ENCODE data around the gene SCEL.

The SCEL gene

DNA sequence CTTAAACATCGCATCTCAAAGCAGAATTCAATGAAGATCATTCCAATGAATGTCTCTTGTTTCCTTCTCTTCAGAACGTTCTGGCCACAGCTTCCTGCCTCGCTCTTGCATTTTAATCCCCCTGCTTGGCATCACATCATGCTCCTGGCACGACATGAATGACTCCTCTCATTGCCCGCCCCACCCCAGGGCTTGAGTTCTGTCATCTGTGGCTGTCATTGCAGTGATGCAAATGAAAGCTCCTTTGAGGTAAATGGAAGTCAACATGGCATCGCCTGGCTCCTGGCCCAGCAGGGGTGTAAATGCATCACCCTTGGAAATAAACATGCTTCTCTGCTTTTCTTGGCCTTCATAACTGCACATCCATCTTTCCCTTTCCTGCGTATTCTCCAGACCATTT, 48.6 kb downstream of the SCEL start:
- H3K36me3 ChIP-seq (ENCODE audit: insufficient read depth, low read length): no peaks in the 10 kb centered on the region
- H3K4me3 ChIP-seq: no peak overlapping the region
- no peak for DNase-seq (ENCODE audit: low read depth, low spot score)
- no peaks in the 10 kb centered on the region for H3K9me3 ChIP-seq (ENCODE audit: low read depth, low read length)
- H3K9ac ChIP-seq (ENCODE audit: insufficient read length): no peak overlapping the region
- TF ChIP-seq EZH2 (IDR thresholded peaks at IDR 0.05) (no peak), FOXP2 (optimal IDR thresholded peaks at IDR 0.05; ENCODE audit: control extremely low read depth, extremely low read length, insufficient read depth) (no peak), POLR2AphosphoS5 (IDR thresholded peaks at IDR 0.05; ENCODE audit: borderline replicate concordance, low read depth, low read length) (no peak)
- no peak overlapping the region for H3K27ac ChIP-seq

DNA sequence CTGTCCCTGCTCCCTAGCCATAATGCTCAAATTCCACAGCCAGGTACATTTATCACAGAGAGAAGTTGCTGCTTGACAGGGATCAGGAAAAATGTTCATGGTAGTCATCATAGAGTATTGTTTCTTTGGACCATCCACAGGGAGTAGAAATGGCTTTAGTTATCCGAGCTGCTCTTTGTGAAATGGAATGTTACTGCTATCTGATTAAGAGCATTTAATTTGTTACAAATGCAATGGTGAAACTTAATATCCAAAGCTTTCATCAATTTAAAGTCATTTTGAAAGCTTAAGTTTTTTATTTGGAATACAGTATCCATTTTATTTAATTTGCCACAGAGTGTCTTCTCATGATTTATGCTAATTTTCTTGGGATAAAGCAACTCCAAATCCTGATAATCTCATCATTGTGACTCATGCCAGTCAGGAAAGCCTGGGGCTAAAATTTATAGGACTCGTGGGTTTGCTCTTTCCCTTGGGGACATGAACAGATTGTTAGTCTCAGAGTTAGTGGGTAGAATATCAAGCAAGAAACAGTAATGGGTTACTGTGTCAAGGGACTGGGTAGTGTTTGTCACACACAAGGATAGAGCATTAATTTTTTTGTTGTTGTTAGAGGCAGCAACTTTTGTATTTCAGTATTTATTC, 59.8 kb downstream of the SCEL start:
- no peak for TF ChIP-seq FOXP2 (optimal IDR thresholded peaks at IDR 0.05; ENCODE audit: control extremely low read depth, extremely low read length, insufficient read depth)
- TF ChIP-seq POLR2AphosphoS5 (IDR thresholded peaks at IDR 0.05; ENCODE audit: borderline replicate concordance, low read depth, low read length): no peak
- TF ChIP-seq EZH2 (IDR thresholded peaks at IDR 0.05): no peak
- Histone ChIP-seq H3K4me3 (no peak overlapping the region), H3K27ac (no peak overlapping the region), H3K9ac (ENCODE audit: insufficient read length) (no peak overlapping the region), H3K36me3 (ENCODE audit: insufficient read depth, low read length) (no peaks in the 10 kb centered on the region), H3K9me3 (ENCODE audit: low read depth, low read length) (no peaks in the 10 kb centered on the region)
- no peak for DNase-seq (ENCODE audit: low read depth, low spot score)

DNA sequence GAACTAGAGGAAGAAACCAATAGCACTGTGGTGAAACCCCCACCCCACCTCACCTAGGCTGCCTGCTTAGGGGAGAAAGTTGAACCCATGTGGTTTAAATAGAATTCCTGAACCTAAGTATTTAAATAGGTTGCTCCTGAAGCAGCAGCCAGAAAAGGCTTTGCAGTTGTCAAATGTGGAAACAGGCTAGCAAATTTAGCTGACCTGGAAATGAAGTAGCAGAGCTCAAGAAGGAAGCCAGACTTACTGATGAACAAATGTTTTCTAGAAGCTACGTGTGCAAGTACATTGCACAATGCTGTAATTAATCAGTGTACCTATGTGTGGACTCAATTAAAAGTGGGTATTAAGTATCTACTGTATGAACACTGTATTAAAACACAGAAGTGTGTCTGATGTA, 61.3 kb downstream of the SCEL start:
- H3K9ac ChIP-seq (ENCODE audit: insufficient read length): no peak overlapping the region
- no peaks in the 10 kb centered on the region for H3K9me3 ChIP-seq (ENCODE audit: low read depth, low read length)
- DNase-seq (ENCODE audit: low read depth, low spot score): no peak
- no peak overlapping the region for H3K27ac ChIP-seq
- no peak overlapping the region for H3K4me3 ChIP-seq
- TF ChIP-seq EZH2 (IDR thresholded peaks at IDR 0.05): no peak
- no peak for TF ChIP-seq FOXP2 (optimal IDR thresholded peaks at IDR 0.05; ENCODE audit: control extremely low read depth, extremely low read length, insufficient read depth)
- no peak for TF ChIP-seq POLR2AphosphoS5 (IDR thresholded peaks at IDR 0.05; ENCODE audit: borderline replicate concordance, low read depth, low read length)
- H3K36me3 ChIP-seq (ENCODE audit: insufficient read depth, low read length): no peaks in the 10 kb centered on the region

DNA sequence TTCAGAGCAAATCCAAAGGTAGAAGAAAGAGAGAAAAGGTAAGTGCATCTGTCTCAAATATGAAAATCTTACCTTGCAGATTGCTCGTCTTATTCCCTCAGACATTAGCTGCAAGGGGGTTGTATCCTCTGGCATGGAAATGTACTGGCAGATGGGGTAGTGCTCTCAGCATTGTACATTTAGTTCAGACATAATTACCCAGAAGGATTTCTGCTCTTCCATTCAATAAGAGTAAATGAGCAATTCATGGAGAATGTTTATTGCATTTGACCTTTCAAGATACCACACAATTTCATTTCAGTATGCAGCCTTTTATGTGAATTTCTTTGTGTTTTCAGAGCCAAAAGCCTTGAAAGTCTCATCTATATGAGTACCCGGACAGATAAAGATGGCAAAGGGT, 63.8 kb downstream of the SCEL start:
- TF ChIP-seq POLR2AphosphoS5 (IDR thresholded peaks at IDR 0.05; ENCODE audit: borderline replicate concordance, low read depth, low read length) (no peak), FOXP2 (optimal IDR thresholded peaks at IDR 0.05; ENCODE audit: control extremely low read depth, extremely low read length, insufficient read depth) (no peak), EZH2 (IDR thresholded peaks at IDR 0.05) (no peak)
- Histone ChIP-seq H3K9ac (ENCODE audit: insufficient read length) (no peak overlapping the region), H3K36me3 (ENCODE audit: insufficient read depth, low read length) (no peaks in the 10 kb centered on the region), H3K9me3 (ENCODE audit: low read depth, low read length) (no peaks in the 10 kb centered on the region), H3K27ac (no peak overlapping the region), H3K4me3 (no peak overlapping the region)
- no peak for DNase-seq (ENCODE audit: low read depth, low spot score)

DNA sequence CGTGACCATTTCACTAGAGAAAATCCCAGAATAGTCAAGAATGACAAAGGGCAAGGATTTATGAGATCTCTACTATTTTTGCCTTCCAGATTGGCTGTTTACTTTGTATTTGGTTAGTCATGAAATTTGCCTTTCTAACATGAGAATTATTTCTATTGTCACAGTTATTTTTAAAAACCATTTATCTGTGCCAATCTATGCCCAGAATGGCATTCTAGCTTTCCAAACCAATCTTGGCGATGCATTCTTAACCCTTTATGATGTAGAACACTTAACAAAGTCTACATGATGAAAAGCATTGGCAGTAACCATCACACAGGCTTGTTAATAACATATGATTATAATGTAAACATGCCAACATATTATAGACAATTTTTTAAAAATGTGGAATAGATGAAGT, 65.2 kb downstream of the SCEL start:
- H3K9ac ChIP-seq (ENCODE audit: insufficient read length): no peak overlapping the region
- H3K27ac ChIP-seq: no peak overlapping the region
- TF ChIP-seq EZH2 (IDR thresholded peaks at IDR 0.05) (no peak), POLR2AphosphoS5 (IDR thresholded peaks at IDR 0.05; ENCODE audit: borderline replicate concordance, low read depth, low read length) (no peak), FOXP2 (optimal IDR thresholded peaks at IDR 0.05; ENCODE audit: control extremely low read depth, extremely low read length, insufficient read depth) (no peak)
- H3K36me3 ChIP-seq (ENCODE audit: insufficient read depth, low read length): no peaks in the 10 kb centered on the region
- DNase-seq (ENCODE audit: low read depth, low spot score): no peak
- no peak overlapping the region for H3K4me3 ChIP-seq
- no peaks in the 10 kb centered on the region for H3K9me3 ChIP-seq (ENCODE audit: low read depth, low read length)

DNA sequence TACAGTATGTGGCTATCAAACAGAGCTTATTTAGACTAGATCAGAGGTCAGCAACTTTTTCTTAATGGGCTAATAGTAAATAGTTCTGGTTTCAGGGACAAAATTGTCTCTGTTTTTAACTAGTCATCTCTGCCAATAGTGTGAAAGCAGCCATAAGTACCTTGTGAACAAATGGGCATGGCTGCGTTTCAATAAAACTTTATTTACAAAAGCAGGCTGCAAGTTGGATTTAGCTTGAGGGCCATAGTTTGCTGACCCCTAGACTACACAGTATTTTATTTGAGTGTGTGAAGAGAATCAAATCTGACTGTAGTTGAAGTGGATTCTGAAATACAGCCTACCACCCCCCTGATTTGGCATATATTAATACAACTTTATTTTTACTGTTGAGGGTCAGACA, 75.6 kb downstream of the SCEL start:
- Histone ChIP-seq H3K36me3 (ENCODE audit: insufficient read depth, low read length) (no peaks in the 10 kb centered on the region), H3K9me3 (ENCODE audit: low read depth, low read length) (no peaks in the 10 kb centered on the region)
- TF ChIP-seq EZH2 (IDR thresholded peaks at IDR 0.05): no peak
- TF ChIP-seq POLR2AphosphoS5 (IDR thresholded peaks at IDR 0.05; ENCODE audit: borderline replicate concordance, low read depth, low read length): no peak
- TF ChIP-seq FOXP2 (optimal IDR thresholded peaks at IDR 0.05; ENCODE audit: control extremely low read depth, extremely low read length, insufficient read depth): no peak

DNA sequence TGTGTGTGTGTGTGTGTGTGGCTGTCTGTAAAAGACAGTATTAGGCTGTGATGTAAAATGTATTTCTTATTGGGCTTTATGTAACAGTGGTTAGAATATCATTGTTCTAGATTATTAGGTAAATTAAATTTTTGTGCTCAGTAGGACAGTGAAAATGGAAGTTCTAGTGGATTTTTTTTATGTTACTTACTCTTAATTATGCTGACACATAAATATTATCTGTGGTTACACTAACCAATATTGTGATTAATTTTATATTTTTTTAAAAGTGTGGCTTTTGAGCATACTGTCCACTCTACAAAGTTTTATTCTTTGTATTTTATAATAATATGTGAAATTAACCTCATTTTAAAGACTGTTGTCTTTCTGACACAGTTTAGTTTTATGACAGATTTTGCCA, 80.5 kb downstream of the SCEL start:
- Histone ChIP-seq H3K27ac (no peak overlapping the region), H3K36me3 (ENCODE audit: insufficient read depth, low read length) (no peaks in the 10 kb centered on the region), H3K9ac (ENCODE audit: insufficient read length) (no peak overlapping the region), H3K4me3 (no peak overlapping the region), H3K9me3 (ENCODE audit: low read depth, low read length) (no peaks in the 10 kb centered on the region)
- no peak for DNase-seq (ENCODE audit: low read depth, low spot score)
- no peak for TF ChIP-seq EZH2 (IDR thresholded peaks at IDR 0.05)
- TF ChIP-seq POLR2AphosphoS5 (IDR thresholded peaks at IDR 0.05; ENCODE audit: borderline replicate concordance, low read depth, low read length): no peak
- no peak for TF ChIP-seq FOXP2 (optimal IDR thresholded peaks at IDR 0.05; ENCODE audit: control extremely low read depth, extremely low read length, insufficient read depth)

More for the DNA sequence above, 75.6 kb downstream of the SCEL start:
- DNase-seq (ENCODE audit: low read depth, low spot score): no peak
- H3K27ac ChIP-seq: no peak overlapping the region
- no peak overlapping the region for H3K4me3 ChIP-seq
- no peak overlapping the region for H3K9ac ChIP-seq (ENCODE audit: insufficient read length)

DNA sequence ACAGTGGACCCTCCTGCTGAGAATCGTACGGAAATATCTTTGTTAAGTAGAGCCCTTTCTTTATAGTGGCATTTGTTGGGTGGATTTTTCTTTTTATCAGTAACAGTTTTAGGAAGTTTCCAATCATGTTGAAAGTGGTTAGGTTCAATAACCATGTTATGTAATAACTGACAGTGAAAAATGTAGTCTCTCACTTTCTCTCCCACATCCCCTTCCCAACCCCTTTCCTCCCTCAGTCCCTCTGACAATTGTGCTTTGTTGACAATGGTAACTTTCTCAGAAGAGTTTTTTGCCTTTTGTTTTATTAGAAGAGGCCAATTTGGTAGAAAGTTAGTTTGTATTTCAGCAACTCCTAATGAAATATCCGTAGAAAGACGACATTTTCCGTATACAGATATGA, 84.1 kb downstream of the SCEL start:
- Histone ChIP-seq H3K9me3 (ENCODE audit: low read depth, low read length) (no peaks in the 10 kb centered on the region), H3K36me3 (ENCODE audit: insufficient read depth, low read length) (no peaks in the 10 kb centered on the region), H3K9ac (ENCODE audit: insufficient read length) (no peak overlapping the region), H3K4me3 (no peak overlapping the region), H3K27ac (no peak overlapping the region)
- TF ChIP-seq POLR2AphosphoS5 (IDR thresholded peaks at IDR 0.05; ENCODE audit: borderline replicate concordance, low read depth, low read length) (no peak), EZH2 (IDR thresholded peaks at IDR 0.05) (no peak), FOXP2 (optimal IDR thresholded peaks at IDR 0.05; ENCODE audit: control extremely low read depth, extremely low read length, insufficient read depth) (no peak)
- no peak for DNase-seq (ENCODE audit: low read depth, low spot score)

DNA sequence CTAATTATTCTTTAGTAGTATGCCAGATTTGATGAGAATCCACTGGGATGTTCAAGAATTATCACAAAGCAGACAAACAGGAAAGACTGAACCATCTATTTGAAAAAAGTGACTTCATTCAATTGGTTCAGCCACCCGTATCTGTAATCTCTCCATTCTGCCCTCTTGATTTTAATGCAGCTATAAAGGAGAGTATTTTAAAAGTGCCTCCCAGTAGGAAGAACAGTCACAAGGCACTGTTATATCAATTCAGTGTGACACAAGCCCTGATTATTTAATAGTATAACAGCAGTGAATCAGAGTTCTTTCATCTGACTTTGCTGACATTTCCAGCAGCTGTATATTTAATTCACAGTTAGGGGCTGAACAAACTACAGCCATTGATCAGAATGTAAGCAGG, 84.6 kb downstream of the SCEL start:
- Histone ChIP-seq H3K4me3 (no peak overlapping the region), H3K9ac (ENCODE audit: insufficient read length) (no peak overlapping the region), H3K36me3 (ENCODE audit: insufficient read depth, low read length) (no peaks in the 10 kb centered on the region), H3K27ac (no peak overlapping the region), H3K9me3 (ENCODE audit: low read depth, low read length) (no peaks in the 10 kb centered on the region)
- no peak for DNase-seq (ENCODE audit: low read depth, low spot score)
- TF ChIP-seq EZH2 (IDR thresholded peaks at IDR 0.05): no peak
- no peak for TF ChIP-seq POLR2AphosphoS5 (IDR thresholded peaks at IDR 0.05; ENCODE audit: borderline replicate concordance, low read depth, low read length)
- no peak for TF ChIP-seq FOXP2 (optimal IDR thresholded peaks at IDR 0.05; ENCODE audit: control extremely low read depth, extremely low read length, insufficient read depth)

Measured in SK-N-MC (cell line).